GM18505 (cell line): ENCODE data around the gene TNS1.
"Not testable (repeated sequence)": the region's sequence is repeated elsewhere in the genome, so short reads cannot be mapped to it uniquely, and the experiment has no call there.

ENCODE experiments used
- ATAC-seq: cut with Tn5 transposase; IDR thresholded peaks from one replicate; pipeline ENCODE4 v1.9.1; 2021; ENCODE audit not compliant: unreplicated experiment
- POLR2A ChIP-seq: IDR thresholded peaks from 4 replicates; pipeline ENCODE4 v1.6.1; 2011; ENCODE audit warnings: borderline replicate concordance; ENCODE audit not compliant: insufficient read depth, insufficient read length; ENCODE audit errors: extremely low read depth

The TNS1 gene

DNA sequence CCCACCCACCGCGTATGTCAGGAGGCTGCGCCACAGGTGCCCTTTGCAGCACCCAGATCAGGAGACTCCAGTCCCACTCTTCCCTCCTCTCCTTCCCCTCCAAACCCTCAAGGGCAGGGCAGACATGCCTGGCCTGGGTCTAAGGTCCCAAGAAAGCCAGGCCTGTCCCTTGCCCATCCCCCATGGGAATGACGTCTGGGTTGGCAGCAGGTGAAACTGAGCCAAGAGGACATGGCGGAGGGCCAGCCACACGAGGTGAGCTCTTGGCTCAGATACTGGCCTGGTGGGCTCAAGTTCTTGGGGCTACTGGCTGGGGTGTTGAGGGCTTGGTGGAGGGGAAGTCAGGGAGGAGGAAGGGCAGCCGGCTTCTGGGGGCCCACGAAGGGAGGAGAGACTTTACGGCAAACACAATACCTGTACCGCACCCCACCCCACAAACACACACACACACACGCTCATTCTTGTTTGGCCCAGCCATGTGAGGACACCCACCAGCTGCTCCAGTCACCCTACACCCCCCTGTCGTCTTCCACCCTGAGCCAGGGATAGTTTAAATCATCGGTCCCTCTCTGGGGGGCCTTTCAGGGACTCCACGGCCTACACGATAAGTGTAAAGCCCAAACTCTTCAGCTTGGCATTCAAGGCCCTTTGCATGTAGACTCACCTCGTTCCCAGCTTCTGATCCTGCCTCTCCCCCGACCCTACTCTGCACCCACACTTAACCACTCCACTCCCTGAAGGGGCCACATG, 24.1 kb upstream of the TNS1 start:
- no peak for ATAC-seq
- no peak for TF ChIP-seq POLR2A

DNA sequence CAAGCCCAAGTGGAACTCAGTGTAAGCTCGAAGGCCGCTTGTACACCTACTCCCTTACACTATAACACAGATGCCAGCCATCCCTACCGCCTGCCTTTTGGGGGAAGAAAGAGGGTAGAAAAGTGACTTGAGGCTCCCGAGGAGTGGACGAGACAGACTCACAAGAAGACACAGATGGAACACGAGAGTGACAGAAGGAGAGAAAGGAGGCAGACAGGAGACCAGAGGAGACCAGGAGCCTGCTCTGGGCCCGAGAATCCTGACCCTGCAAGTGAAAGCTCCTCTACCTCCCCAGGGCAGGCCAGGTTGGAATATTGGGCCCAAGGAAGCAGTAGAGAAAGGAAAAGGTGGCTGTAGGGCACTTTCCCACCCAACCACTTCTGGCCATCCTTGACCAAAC, 23.4 kb upstream of the TNS1 start:
- no peak for ATAC-seq
- no peak for TF ChIP-seq POLR2A

DNA sequence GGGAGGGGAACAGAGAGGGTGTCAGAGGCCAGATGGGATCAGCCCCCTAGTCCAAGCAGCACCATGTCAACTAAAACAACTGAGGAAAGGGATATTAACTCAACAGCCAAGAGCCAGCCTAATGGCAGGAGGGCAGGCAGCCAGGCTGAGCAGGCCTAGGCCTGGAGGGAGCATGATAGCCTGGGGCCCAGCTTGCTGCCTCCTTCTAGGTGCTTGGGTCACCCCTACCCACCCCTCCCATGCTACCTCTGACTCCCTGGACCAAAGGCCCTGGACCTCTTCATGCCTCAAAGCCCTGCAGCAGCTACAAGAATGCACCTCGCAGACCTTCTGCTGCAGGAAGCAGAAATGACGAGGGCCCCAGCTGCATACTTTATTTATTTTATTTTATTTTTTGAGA, 22.1 kb upstream of the TNS1 start:
- TF ChIP-seq POLR2A = no peak
- no peak for ATAC-seq

DNA sequence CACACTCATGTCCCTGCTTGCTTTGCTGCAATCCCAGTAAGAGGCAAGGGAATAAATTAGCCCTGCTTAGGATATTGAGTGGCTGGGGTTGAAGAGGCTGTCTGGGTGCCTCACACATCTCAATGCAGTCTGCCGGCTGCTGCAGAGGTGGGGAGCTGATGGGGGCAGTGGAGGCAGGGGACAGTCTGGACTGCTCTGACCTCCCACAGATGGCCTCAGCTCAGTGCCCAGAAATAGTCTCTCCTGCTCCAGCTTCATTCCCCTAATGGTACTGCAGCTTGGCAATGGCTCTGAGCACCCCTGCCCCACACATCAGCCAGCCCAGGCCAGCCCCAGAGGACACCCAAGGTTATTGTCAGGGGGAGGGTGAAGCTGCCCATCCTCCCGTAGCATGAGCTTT, 21.5 kb upstream of the TNS1 start:
- no peak for ATAC-seq
- TF ChIP-seq POLR2A = no peak

DNA sequence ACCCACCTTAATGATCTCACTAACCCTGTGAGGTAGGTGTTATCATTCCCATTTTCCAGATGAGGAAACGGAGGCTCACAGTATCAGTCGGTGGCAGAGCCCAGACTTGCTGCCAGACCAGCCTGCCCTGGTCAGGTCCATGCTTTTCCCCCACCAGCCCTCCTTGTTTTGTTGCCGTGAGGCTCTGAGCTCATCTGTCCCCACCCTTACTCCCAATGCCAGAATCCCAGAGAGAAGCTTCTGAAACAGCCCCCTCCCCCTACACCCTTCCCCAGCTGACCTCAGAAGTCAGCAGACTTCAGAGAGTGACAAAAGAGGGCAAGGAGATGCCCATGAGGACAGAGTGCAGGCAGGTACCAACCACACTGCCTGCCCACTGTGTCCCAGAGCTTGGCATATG, 20.8 kb upstream of the TNS1 start:
- TF ChIP-seq POLR2A = no peak
- ATAC-seq = no peak

DNA sequence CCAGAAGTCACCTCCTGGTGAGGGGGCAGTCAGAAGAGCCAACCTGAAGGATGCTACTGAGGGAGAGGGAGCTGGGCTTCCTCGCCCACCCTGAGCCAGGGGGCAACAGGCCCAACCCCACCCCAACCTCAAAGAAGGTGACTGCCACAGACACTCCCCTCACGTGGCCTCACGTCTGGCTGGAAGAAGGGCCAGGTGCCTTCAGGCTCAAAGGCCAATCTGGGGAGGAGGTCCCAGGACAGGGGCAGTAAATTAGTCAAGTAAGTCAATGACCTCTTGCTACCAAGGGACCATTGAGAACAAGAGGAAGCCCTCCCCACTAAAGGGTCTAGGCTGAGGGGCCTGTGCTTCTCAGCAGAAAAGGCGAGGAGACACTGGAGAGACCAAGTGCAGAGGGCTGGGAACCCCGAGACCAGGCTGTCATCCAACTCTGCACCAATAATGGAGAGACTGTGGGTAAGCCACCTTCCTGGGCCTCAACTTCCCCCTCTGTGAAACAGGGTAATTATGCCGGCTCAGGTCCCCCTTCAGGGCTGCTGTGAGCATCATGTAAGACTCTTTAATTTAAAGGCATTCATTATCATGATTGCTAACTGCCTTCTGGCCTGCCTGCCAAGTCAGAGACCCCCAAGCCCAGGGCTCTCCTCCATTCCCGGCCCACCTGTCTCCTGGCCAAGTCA, 20.2 kb upstream of the TNS1 start:
- TF ChIP-seq POLR2A = no peak
- no peak for ATAC-seq

DNA sequence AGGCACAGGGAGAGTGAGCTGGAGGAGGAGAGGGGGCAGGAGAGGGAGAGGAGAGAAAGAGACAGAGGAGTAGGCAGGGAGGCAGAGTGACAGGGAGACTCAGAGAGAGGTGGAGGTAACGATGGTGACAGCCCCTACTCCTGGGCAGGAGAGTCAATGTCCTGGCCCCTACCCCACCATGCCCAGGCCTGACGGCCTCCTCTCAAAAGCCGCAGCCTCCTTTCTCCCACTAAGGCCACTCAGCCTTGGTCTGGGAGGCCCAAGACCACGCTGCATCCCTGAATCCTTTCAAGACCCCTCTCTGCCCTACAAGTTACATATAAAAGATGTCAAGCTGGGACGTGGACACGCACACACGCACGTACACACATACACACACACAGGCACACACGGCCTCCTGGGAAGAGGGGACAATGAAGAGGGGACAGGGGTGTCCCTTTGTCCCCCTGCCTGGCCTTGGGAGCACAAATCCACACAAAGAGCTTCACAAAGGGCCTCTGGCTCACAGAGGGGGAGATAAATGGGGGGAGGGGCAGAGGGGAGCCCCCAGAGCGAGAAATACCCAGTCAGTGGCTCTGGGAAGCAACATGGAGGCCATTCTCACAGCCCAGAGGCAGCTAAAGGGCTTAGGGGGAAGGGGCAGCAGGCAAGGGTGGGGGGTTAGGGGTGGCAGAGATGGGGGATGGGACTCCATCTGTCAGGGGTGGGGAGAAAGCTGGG, 19.5 kb upstream of the TNS1 start:
- no peak for ATAC-seq
- no peak for TF ChIP-seq POLR2A

DNA sequence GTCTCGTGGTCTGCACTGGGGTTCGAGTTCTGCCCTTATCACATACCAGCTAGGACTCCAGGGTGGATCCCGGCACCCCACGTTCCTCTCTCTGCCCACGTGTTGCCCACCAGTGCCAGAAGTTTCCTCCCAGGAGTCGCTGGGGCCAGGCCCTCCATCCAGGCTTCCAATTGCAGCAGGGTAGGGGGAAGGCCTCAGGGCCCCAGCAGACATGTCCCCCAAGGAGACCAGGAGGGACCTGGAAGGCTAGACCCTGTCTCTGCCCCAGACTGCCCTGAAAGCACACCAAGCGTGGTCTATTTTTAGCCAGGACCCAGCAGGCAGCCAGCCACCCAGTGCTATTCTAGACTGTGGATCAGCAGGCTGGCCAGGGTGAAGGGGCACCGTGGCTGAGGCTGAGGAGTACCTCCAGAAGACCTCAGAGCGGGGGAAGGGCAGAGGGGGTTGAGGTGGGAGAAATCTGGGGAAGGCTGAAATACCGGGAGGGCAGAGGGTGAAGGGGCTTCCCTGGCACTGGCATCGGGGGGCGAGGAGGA, 18.8 kb upstream of the TNS1 start:
- no peak for ATAC-seq

DNA sequence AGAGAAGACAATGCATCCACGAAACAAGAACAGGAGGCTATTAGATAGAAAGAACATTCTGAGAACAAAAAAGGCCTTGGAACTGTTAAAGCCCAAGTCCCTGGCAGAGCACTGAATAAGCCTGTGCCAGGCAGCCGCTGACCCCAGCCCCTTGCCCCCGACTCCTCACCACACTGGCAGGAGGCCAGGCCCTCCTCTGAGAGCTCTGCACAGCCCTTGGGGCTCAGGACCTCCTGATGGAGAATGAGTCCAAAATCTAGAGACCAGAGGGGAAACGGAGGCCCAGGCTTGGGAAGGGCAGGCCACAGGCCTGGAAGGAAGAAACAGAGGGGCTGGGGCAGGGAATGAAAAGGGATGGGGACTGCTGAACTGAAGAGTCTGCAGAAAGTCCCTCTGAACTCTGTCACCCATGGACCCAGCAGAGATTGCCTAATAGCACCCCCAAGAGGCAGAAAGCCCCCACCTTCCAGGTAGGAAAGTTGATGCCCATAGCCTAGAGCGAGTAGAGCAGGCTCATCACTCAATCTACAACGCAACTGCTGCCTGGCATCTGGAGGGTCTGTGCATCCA, 18.3 kb upstream of the TNS1 start:
- ATAC-seq = no peak
- no peak for TF ChIP-seq POLR2A

More for the DNA sequence above, 18.8 kb upstream of the TNS1 start:
- TF ChIP-seq POLR2A = no peak

DNA sequence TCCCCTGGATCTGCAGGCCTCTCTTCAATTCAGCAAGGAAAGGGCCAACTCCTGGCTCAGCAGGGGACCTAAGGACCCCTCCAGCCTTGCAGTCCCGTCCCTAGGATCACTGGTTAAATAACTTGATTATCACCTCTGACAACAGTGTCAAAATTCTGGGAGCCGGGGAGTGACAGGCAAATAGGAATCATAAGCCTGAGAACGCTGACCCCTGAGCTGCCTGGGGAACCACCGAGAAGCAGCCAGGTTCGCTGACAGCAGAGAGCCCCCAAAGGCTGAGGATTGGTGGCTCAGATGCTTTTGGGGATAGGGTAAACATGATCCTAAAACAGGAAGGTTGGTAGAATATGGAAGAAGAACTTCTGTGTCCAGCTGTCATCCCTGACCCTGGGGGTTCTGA, 17.5 kb upstream of the TNS1 start:
- ATAC-seq = no peak

DNA sequence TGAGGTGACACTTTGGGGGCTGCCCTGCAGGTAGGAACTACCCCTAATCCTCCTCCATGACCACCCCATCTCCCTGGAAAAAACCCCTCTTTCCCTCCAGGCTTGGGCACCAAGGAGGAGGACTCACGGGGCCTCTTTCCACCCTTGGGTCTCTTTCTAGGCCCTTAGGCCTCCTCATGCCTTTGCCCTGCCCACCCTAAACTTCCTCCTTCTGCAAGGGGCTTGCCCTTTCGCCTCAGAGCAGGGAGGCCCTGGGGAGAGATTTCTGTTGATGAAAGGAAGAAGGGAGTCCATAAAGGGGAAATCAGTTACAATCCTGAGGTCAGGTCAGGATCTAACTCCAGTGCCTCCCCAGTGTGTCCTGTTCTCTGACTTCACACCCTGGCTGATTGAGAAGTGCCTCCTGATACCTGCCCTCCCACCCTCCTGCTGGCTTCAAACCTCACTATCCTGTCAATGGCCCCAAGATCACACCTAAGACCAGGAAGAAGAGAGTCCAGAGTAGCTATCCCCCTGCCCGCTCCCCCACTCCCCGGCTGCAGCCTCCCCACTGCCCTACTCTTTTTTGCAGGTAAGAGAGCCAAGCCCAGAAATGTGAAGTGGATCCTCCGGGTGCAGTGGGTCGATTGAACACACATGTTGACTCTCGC, 16.7 kb upstream of the TNS1 start:
- TF ChIP-seq POLR2A = no peak

More for the DNA sequence above, 17.5 kb upstream of the TNS1 start:
- TF ChIP-seq POLR2A = no peak

DNA sequence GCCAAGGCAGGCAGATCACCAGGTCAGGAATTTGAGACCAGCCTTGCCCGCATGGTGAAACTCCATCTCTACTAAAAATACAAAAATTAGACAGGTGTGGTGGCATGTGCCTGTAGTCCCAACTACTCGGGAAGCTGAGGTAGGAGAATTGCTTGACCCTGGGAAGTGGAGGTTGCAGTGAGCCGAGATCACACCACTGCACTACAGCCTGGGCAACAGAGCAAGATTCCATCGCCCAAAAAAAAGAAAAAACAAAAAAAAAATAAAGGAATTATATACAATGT, 16.0 kb upstream of the TNS1 start:
- not testable (repeated sequence) for ATAC-seq

More for the DNA sequence above, 16.7 kb upstream of the TNS1 start:
- ATAC-seq = no peak

DNA sequence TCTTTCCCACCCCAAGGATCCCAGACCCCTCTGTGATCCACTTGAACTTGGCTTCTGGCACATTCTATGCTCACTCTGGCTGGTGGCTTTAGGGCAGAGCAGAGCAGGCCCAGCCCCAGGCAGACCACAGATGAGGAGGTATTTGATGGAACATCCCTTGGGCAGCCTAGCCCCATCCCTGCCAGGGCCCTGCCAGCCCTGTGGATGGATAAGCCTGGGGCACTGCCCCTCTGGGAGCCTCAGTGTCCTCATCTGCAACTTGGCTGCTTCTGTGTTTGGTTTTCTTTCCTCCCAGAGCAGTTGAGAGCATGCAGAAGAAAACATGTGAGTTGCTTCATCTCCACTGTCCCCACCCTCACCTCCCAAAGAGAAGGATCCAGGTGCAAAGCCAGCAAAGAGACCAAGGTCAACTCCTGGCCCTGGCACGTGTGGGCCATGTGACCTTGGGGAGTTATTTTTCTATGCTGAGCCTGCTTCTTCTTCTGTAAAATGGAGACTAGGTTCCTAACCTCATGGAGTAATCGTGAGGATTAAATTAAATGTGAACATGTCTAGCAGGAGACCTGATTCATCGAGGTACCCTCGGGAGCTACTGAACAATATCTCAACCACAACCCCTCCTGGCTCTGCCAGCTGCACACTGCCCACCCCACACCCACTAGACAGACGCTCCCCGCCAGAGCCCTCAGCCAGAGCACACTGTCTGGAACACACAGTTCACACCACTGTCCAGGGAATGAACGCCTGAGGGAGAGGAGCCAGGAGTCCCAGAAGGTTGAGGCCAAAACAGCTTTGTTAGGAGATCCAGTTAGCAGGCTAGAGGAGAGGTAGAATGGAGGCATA, 14.6 kb upstream of the TNS1 start:
- TF ChIP-seq POLR2A = no peak

DNA sequence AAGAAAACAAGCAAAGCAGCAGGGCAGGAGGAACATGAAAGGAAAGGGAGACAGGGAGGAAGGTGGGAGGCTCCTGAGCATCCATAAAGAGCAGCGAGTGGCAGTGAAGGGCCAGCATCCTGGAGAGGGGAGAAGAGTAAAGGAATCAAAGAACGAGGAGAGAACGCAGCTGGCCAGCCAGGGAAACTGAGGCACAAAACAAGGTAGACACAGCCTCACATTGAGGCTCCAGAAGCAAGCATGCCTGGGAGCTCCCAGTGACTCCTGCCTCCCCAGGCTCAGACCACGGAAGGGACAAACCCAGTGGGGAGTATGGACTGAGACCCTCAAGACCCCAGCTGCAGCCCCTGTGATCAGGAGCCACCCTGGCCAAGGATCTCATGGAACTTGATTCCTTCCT, 14.0 kb upstream of the TNS1 start:
- TF ChIP-seq POLR2A = no peak
- ATAC-seq = no peak

More for the DNA sequence above, 14.6 kb upstream of the TNS1 start:
- no peak for ATAC-seq
